HAP-1 (cell line): Measurements from ENCODE around the gene RBM5.

Experiments used
- DNase-seq, 2 experiments: peaks; one replicate each; pipeline ENCODE4 v3.0.0-alpha.2; 2016 to 2020; ENCODE audit warnings: low spot score in 2 of 2
- H3K27me3 ChIP-seq: fragments of 250-450 bp; sonication (Bioruptor Pico); 2 replicates; pipeline ENCODE4 v1.5.1; 2020; ENCODE audit warnings: low read depth, mild to moderate bottlenecking, moderate library complexity
- H3K36me3 ChIP-seq: fragments of 250-450 bp; sonication (Bioruptor Pico); replicated peaks from 2 replicates; pipeline ENCODE4 v1.5.1; 2020; ENCODE audit warnings: mild to moderate bottlenecking
- H3K4me1 ChIP-seq: fragments of 250-450 bp; sonication (Bioruptor Pico); 2 replicates; pipeline ENCODE4 v1.5.1; 2020; ENCODE audit warnings: mild to moderate bottlenecking
- H3K4me3 ChIP-seq: fragments of 250-450 bp; sonication (Bioruptor Pico); 2 replicates; pipeline ENCODE4 v1.5.1; 2020; ENCODE audit warnings: mild to moderate bottlenecking, moderate library complexity
- H3K9me3 ChIP-seq: fragments of 250-450 bp; sonication (Bioruptor Pico); 2 replicates; pipeline ENCODE4 v1.5.1; 2020; ENCODE audit warnings: mild to moderate bottlenecking, moderate library complexity
- in situ Hi-C: fragments of 300-500 bp; cut with MboI; formaldehyde crosslinking; loops from 3 replicates; pipeline ENCODE4 v1.14.3; 2020; ENCODE audit warnings: low sequenced_read_pairs, inconsistent platforms, mixed read lengths

Gene RBM5

GRCh38 chr3:50164481-50164880 is 75.8 kb downstream of the RBM5 start:
- peaks cover 9% of the 10 kb centered on the region; the same call in 1 of the 2 replicates for H3K4me1 ChIP-seq
- H3K27me3 ChIP-seq, result no peaks in the 10 kb centered on the region
- no peak for DNase-seq
- in situ Hi-C loops, result no loop called here
- H3K36me3 ChIP-seq, result no peaks in the 10 kb centered on the region; the same call in 1 of the 2 replicates
- H3K4me3 ChIP-seq, result no peak overlapping the region
- no peaks in the 10 kb centered on the region for H3K9me3 ChIP-seq

- in situ Hi-C loops, result no loop called here
- Histone ChIP-seq H3K36me3 (no peaks in the 10 kb centered on the region), H3K9me3 (no peaks in the 10 kb centered on the region), H3K4me1 (peaks cover 9% of the 10 kb centered on the region; the same call in 1 of the 2 replicates), H3K4me3 (no peak overlapping the region), H3K27me3 (no peaks in the 10 kb centered on the region)
- no peak for DNase-seq
These were observed 76.5 kb downstream of the RBM5 start for GRCh38 chr3:50164984-50165909.

- H3K36me3 ChIP-seq, result no peaks in the 10 kb centered on the region
- in situ Hi-C loops, result no loop called here
- DNase-seq, result no peak
- no peak overlapping the region for H3K4me3 ChIP-seq
- H3K9me3 ChIP-seq, result no peaks in the 10 kb centered on the region
- peaks cover 9% of the 10 kb centered on the region; the same call in 1 of the 2 replicates for H3K4me1 ChIP-seq
- H3K27me3 ChIP-seq, result no peaks in the 10 kb centered on the region
These were observed 77.3 kb downstream of the RBM5 start for GRCh38 chr3:50165910-50166538.

GRCh38 chr3:50166620-50167019 is 77.9 kb downstream of the RBM5 start:
- in situ Hi-C loops, result no loop called here
- Histone ChIP-seq H3K36me3 (no peaks in the 10 kb centered on the region), H3K27me3 (no peaks in the 10 kb centered on the region), H3K9me3 (no peaks in the 10 kb centered on the region), H3K4me1 (peaks cover 9% of the 10 kb centered on the region; the same call in 1 of the 2 replicates), H3K4me3 (no peak overlapping the region)
- no peak for DNase-seq

- DNase-seq, result no peak
- Histone ChIP-seq H3K36me3 (no peaks in the 10 kb centered on the region), H3K4me1 (peaks cover 9% of the 10 kb centered on the region; the same call in 1 of the 2 replicates), H3K9me3 (no peaks in the 10 kb centered on the region), H3K27me3 (no peaks in the 10 kb centered on the region), H3K4me3 (no peak overlapping the region)
- in situ Hi-C loops, result no loop called here
These were observed 78.5 kb downstream of the RBM5 start for GRCh38 chr3:50167069-50167840.

GRCh38 chr3:50167841-50168209 is 79.1 kb downstream of the RBM5 start:
- peaks cover 9% of the 10 kb centered on the region; the same call in 1 of the 2 replicates for H3K4me1 ChIP-seq
- in situ Hi-C loops, result no loop called here
- H3K4me3 ChIP-seq, result no peak overlapping the region

GRCh38 chr3:50168388-50168787 is 79.7 kb downstream of the RBM5 start:
- Histone ChIP-seq H3K4me3 (no peak overlapping the region), H3K27me3 (no peaks in the 10 kb centered on the region), H3K36me3 (no peaks in the 10 kb centered on the region), H3K4me1 (peaks cover 9% of the 10 kb centered on the region; the same call in 1 of the 2 replicates), H3K9me3 (no peaks in the 10 kb centered on the region)
- no peak for DNase-seq
- in situ Hi-C loops, result no loop called here

More at GRCh38 chr3:50167841-50168209, 79.1 kb downstream of the RBM5 start:
- no peak for DNase-seq
- Histone ChIP-seq H3K9me3 (no peaks in the 10 kb centered on the region), H3K36me3 (no peaks in the 10 kb centered on the region), H3K27me3 (no peaks in the 10 kb centered on the region)
